Ishikawa (cell line): ENCODE results near the gene ELP5.

Experiments used
- EP300 ChIP-seq: IDR thresholded peaks from 2 replicates; pipeline ENCODE4 v1.6.1; 2012; ENCODE audit warnings: borderline replicate concordance
- FOXM1 ChIP-seq: IDR thresholded peaks from 2 replicates; pipeline ENCODE4 v1.6.1; 2012; ENCODE audit warnings: low read depth, borderline replicate concordance
- RAD21 ChIP-seq: IDR thresholded peaks from 2 replicates; pipeline ENCODE4 v1.6.1; 2012; ENCODE audit warnings: low read depth
- TAF1 ChIP-seq: IDR thresholded peaks from 2 replicates; pipeline ENCODE4 v1.6.1; 2012; ENCODE audit warnings: low read depth, mild to moderate bottlenecking
- USF1 ChIP-seq: IDR thresholded peaks from 2 replicates; pipeline ENCODE4 v1.6.1; 2012
- TF ChIP-seq, protein P1 (sequence below): IDR thresholded peaks from 2 replicates; pipeline ENCODE4 v1.6.1; 2012

DNA sequence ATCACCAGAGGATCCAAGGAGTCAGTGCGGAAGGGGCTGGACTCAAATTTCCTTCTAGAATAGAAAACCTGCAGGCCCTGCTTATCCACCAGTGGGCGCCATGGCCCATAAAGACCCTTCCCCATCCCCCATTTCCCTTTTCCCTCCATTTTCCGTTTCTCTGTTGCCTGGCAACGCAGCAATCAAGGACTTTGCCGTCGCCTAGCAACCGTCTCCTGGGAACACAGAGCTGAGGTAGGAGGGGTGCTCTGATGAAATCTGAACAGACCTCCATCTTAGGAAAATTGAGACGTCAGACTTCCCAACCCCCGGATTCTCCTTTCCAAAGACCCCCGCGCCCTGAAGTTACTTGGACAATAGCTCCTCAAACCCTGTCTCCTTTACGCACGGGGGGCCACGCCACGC lies 38.1 kb upstream of the ELP5 start:
- TF ChIP-seq, protein P1, sequence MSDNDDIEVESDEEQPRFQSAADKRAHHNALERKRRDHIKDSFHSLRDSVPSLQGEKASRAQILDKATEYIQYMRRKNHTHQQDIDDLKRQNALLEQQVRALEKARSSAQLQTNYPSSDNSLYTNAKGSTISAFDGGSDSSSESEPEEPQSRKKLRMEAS, result no peak
- TF ChIP-seq RAD21 (no peak), USF1 (no peak), TAF1 (no peak; the same call in 1 of the 2 replicates), EP300 (no peak), FOXM1 (peak; percentile 70; the same call in 1 of the 2 replicates)
